ENCODE data around the gene PRKCD.

PRKCD gene

GRCh38 chr3:53122933-53123305, 38.1 kb upstream of the PRKCD start:
- TF ChIP-seq REST (IDR thresholded peaks at IDR 0.05; ENCODE audit: insufficient read depth in 1 of 2, low read depth in 2 of 2, low read length in 2 of 2), result no peak
- TF ChIP-seq POLR2AphosphoS5 (IDR thresholded peaks at IDR 0.05; ENCODE audit: low read depth, low read length), result no peak
- TF ChIP-seq SIN3A (IDR thresholded peaks at IDR 0.05; ENCODE audit: borderline replicate concordance, insufficient read depth, low read length), result no peak
- TF ChIP-seq FOXP2 (optimal IDR thresholded peaks at IDR 0.05; ENCODE audit: borderline replicate concordance, extremely low read depth, extremely low read length, insufficient read depth), result no peak
- TF ChIP-seq TAF1 (IDR thresholded peaks at IDR 0.05; ENCODE audit: borderline replicate concordance, insufficient read depth, low read length), result no peak

GRCh38 chr3:53123510-53123909, 37.5 kb upstream of the PRKCD start:
- TF ChIP-seq FOXP2 (optimal IDR thresholded peaks at IDR 0.05; ENCODE audit: borderline replicate concordance, extremely low read depth, extremely low read length, insufficient read depth), result no peak
- TF ChIP-seq POLR2AphosphoS5 (IDR thresholded peaks at IDR 0.05; ENCODE audit: low read depth, low read length), result no peak
- TF ChIP-seq TAF1 (IDR thresholded peaks at IDR 0.05; ENCODE audit: borderline replicate concordance, insufficient read depth, low read length), result no peak

- TF ChIP-seq REST (IDR thresholded peaks at IDR 0.05; ENCODE audit: insufficient read depth in 1 of 2, low read depth in 2 of 2, low read length in 2 of 2) (no peak), POLR2AphosphoS5 (IDR thresholded peaks at IDR 0.05; ENCODE audit: low read depth, low read length) (no peak), FOXP2 (optimal IDR thresholded peaks at IDR 0.05; ENCODE audit: borderline replicate concordance, extremely low read depth, extremely low read length, insufficient read depth) (no peak), SIN3A (IDR thresholded peaks at IDR 0.05; ENCODE audit: borderline replicate concordance, insufficient read depth, low read length) (no peak), TAF1 (IDR thresholded peaks at IDR 0.05; ENCODE audit: borderline replicate concordance, insufficient read depth, low read length) (no peak)
Observed at GRCh38 chr3:53123953-53124352, 37.1 kb upstream of the PRKCD start.

GRCh38 chr3:53126601-53127000, 34.4 kb upstream of the PRKCD start:
- TF ChIP-seq REST (IDR thresholded peaks at IDR 0.05; ENCODE audit: insufficient read depth in 1 of 2, low read depth in 2 of 2, low read length in 2 of 2), result no peak
- TF ChIP-seq POLR2AphosphoS5 (IDR thresholded peaks at IDR 0.05; ENCODE audit: low read depth, low read length), result no peak
- no peak for TF ChIP-seq SIN3A (IDR thresholded peaks at IDR 0.05; ENCODE audit: borderline replicate concordance, insufficient read depth, low read length)
- no peak for TF ChIP-seq FOXP2 (optimal IDR thresholded peaks at IDR 0.05; ENCODE audit: borderline replicate concordance, extremely low read depth, extremely low read length, insufficient read depth)
- TF ChIP-seq TAF1 (IDR thresholded peaks at IDR 0.05; ENCODE audit: borderline replicate concordance, insufficient read depth, low read length), result no peak

- TF ChIP-seq FOXP2 (optimal IDR thresholded peaks at IDR 0.05; ENCODE audit: borderline replicate concordance, extremely low read depth, extremely low read length, insufficient read depth) (no peak), REST (IDR thresholded peaks at IDR 0.05; ENCODE audit: insufficient read depth in 1 of 2, low read depth in 2 of 2, low read length in 2 of 2) (no peak), SIN3A (IDR thresholded peaks at IDR 0.05; ENCODE audit: borderline replicate concordance, insufficient read depth, low read length) (no peak), TAF1 (IDR thresholded peaks at IDR 0.05; ENCODE audit: borderline replicate concordance, insufficient read depth, low read length) (no peak), POLR2AphosphoS5 (IDR thresholded peaks at IDR 0.05; ENCODE audit: low read depth, low read length) (no peak)
Observed at GRCh38 chr3:53129344-53129743, 31.7 kb upstream of the PRKCD start.
